Upper lobe of right lung (tissue), 1 donor: ENCODE results near the gene MMP12. TPM values are rescaled to one million over a fixed set of nuclear protein-coding genes. Genes with fewer than 3 reads are reported as not detected.

ENCODE experiments used
- ATAC-seq: fragments of 200-7000 bp; cut with Tn5 transposase; one replicate; pipeline ENCODE4 v1.9.1; 2020; ENCODE audit warnings: mild to moderate bottlenecking, moderate library complexity
- DNase-seq: peaks from one replicate; pipeline ENCODE4 v3.0.0-alpha.2; 2020
- H3K27ac ChIP-seq: fragments of 200-600 bp; one replicate; pipeline ENCODE4 v1.8.0; 2022
- H3K27me3 ChIP-seq: fragments of 200-600 bp; one replicate; pipeline ENCODE4 v1.8.0; 2022; ENCODE audit warnings: mild to moderate bottlenecking
- H3K36me3 ChIP-seq: fragments of 200-600 bp; one replicate; pipeline ENCODE4 v1.8.0; 2022
- H3K4me1 ChIP-seq: fragments of 200-600 bp; one replicate; pipeline ENCODE4 v1.8.0; 2022
- H3K4me3 ChIP-seq: fragments of 200-600 bp; one replicate; pipeline ENCODE4 v1.8.0; 2022; ENCODE audit warnings: mild to moderate bottlenecking
- H3K9me3 ChIP-seq: fragments of 200-600 bp; one replicate; pipeline ENCODE4 v1.8.0; 2022
- intact Hi-C: fragments of 100-400 bp; cut with DNase I; formaldehyde crosslinking; loops from one replicate; pipeline ENCODE4 v1.11.0; 2022
- total RNA-seq: library from RNA; stranded (reverse); fragmentation: NEBNext Ultra II Directional; extraction: Animal tissue kit (Norgen Biotek cat#: 25700); gene quantifications from one replicate; pipeline ENCODE4 v1.2.1, GENCODE V29; 2021
- TF ChIP-seq, protein P1 (sequence below): fragments of 200-600 bp; IDR thresholded peaks from one replicate; pipeline ENCODE4 v1.8.0; 2022; ENCODE audit warnings: antibody characterized with exemption
- donor health status: DM: no; HTN: yes; CAD: no; lungs with severe emphysema.

MMP12 gene
- total RNA-seq, 1 donor from 2014 or later, result 0.75 TPM

DNA sequence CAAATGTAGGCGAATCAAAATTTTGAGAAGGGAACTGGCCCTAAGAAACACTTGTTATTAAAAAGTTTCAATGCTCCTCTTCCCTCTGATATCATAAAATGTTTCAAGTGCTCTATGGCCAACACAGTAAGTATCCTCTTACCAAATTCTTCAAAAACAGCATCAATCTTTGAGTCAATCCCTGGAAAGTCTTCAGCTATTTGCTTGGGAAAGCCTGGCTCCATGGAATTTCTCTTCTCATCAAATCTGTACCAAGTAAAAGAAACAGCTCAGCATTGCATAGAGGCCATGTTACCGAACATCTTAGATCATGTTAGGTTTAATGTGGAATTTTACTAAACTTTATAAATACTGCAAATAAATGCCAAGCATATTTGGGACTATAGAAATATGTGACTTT, 37.6 kb downstream of the MMP12 start:
- TF ChIP-seq, protein P1, sequence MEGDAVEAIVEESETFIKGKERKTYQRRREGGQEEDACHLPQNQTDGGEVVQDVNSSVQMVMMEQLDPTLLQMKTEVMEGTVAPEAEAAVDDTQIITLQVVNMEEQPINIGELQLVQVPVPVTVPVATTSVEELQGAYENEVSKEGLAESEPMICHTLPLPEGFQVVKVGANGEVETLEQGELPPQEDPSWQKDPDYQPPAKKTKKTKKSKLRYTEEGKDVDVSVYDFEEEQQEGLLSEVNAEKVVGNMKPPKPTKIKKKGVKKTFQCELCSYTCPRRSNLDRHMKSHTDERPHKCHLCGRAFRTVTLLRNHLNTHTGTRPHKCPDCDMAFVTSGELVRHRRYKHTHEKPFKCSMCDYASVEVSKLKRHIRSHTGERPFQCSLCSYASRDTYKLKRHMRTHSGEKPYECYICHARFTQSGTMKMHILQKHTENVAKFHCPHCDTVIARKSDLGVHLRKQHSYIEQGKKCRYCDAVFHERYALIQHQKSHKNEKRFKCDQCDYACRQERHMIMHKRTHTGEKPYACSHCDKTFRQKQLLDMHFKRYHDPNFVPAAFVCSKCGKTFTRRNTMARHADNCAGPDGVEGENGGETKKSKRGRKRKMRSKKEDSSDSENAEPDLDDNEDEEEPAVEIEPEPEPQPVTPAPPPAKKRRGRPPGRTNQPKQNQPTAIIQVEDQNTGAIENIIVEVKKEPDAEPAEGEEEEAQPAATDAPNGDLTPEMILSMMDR, result no peak
- no peaks in the 10 kb centered on the region for H3K27me3 ChIP-seq
- ATAC-seq, result no peak
- intact Hi-C loops, result no loop called here
- H3K4me1 ChIP-seq, result no peaks in the 10 kb centered on the region
- no peak overlapping the region for H3K4me3 ChIP-seq
- no peaks in the 10 kb centered on the region for H3K9me3 ChIP-seq
- DNase-seq, result no peak
- H3K36me3 ChIP-seq, result no peaks in the 10 kb centered on the region
- no peak overlapping the region for H3K27ac ChIP-seq

DNA sequence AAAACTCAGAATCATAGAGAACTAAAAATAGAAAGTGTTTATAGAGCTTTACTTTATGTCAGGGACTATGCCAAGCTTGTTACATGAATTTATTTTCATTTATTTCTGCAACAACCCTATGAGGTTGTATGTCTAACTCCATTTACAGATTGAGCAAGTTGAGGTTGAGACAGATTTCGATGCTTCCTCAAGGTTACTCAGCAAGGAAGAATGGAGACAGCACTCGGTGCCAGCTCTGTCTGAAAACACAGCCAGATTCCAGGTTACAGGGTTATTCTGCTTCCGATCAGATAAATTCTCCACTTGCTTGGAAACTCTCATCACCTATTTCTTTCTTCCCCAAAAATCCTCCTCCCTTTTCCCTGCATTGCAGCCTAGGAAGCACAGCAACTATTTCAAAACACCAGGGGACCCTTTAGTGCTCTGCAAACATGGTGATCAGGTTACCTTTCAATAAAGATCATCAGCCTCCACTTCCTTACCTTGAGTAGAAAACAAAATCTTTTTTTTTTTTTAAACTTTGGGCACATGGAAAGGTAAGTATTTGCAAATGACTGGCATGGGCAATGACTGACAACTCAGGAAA, 38.4 kb downstream of the MMP12 start:
- no peaks in the 10 kb centered on the region for H3K27me3 ChIP-seq
- H3K4me3 ChIP-seq, result no peak overlapping the region
- DNase-seq, result no peak
- no peaks in the 10 kb centered on the region for H3K36me3 ChIP-seq
- no peak overlapping the region for H3K27ac ChIP-seq
- H3K4me1 ChIP-seq, result no peaks in the 10 kb centered on the region
- intact Hi-C loops, result no loop called here
- H3K9me3 ChIP-seq, result no peaks in the 10 kb centered on the region
- TF ChIP-seq, protein P1, result no peak
- ATAC-seq, result no peak

DNA sequence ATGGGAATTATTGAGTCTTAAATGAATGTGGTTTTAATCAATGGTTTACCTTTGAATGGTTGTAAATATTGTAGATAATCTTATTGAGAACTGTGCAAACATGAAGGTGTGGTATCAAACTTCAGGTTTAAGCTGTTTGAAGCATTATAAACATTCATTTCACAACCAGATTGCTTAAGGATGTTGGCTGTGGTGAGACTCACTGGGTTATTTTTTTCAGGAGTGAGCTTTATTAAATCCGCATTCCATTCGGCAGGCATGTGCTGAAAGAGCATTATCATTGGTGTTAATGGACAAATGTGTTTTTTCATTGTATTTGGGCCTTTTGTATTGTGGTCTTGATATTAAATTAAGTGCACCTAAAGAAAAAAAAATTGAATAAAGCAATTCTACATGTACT, 41.1 kb downstream of the MMP12 start:
- TF ChIP-seq, protein P1, result no peak

DNA sequence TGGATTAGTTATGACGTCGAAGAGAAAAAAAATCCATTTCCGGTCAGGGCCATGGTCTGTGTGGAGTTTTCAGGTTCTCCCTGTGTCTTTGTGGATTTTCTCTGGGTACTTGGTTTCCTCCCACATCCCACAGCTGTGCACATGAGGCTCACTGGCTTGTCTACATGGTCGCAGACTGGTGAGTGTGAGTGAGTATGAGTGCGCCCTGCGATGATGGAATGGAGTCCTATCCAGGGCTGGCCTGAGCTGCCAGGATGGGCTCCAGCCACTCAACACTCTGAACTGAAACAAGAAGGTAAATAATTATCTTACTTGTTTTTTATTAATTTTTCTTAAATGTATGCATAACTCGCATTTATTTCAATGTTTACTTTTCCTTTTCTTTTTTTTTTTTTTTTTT, 42.2 kb downstream of the MMP12 start:
- Histone ChIP-seq H3K4me1 (no peaks in the 10 kb centered on the region), H3K4me3 (no peak overlapping the region), H3K27me3 (no peaks in the 10 kb centered on the region), H3K27ac (no peak overlapping the region), H3K9me3 (no peaks in the 10 kb centered on the region), H3K36me3 (no peaks in the 10 kb centered on the region)
- intact Hi-C loops, result no loop called here
- no peak for DNase-seq
- TF ChIP-seq, protein P1, result no peak
- ATAC-seq, result no peak

More for the DNA sequence above, 41.1 kb downstream of the MMP12 start:
- Histone ChIP-seq H3K4me1 (no peaks in the 10 kb centered on the region), H3K4me3 (no peak overlapping the region), H3K27me3 (no peaks in the 10 kb centered on the region), H3K36me3 (no peaks in the 10 kb centered on the region), H3K27ac (no peak overlapping the region), H3K9me3 (no peaks in the 10 kb centered on the region)
- ATAC-seq (no peak), DNase-seq (no peak)
- intact Hi-C loops, result no loop called here

DNA sequence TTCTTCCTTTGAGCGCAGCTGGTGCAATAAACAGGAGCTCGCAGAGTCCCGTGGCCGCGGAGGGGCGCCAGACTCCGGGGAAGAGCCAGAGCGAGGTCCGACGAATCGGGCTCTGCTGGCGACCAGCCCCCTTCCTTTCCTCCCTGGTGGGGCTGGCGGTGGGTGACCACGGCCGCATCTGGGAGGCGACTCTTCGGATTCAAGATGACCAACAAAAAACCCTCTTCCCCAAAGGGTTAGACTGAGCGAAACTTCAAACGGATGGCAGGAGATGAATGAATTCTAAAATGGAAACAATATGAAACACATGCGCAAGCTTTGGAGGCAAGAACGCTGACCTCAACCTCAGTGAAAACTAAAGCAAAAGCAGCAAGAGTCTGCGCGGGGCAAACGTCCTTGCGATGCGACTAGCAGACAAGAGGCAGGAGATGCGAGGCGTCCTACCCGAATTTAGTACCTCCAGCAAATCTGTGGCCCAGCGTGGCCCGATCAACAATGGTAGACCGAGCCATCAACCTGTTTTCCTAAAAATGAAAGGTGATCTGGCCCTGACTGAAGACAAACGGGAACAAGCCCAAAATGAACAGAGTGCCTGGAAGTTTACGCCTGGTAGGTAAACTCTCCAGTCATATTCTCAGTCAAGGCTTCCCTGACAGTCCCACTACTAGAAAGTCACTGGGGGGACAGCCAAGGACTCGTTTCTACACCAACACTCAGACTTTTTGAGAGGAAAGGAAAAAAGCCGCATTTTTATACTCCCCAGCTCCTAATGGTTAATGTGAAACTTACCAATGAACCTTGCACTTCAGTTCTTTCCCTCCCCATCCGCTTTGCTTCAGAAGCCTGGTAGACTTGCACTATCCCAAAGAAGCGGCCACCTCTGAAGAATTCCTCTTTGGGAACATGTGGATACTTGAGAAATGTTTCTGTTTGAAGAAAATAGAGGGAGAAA, 43.0 kb downstream of the MMP12 start:
- Histone ChIP-seq H3K4me3 (peak overlapping the region; percentile 12), H3K27me3 (no peaks in the 10 kb centered on the region), H3K27ac (no peak overlapping the region), H3K4me1 (no peaks in the 10 kb centered on the region), H3K9me3 (no peaks in the 10 kb centered on the region), H3K36me3 (no peaks in the 10 kb centered on the region)
- intact Hi-C loops, result no loop called here
- DNase-seq (peak; percentile 77), ATAC-seq (peak; percentile 62)
- TF ChIP-seq, protein P1, result peak; percentile 37
